DMS53 (cell line): Measurements from ENCODE around the gene PLA2G2D.
A peak's percentile ranks its signal among the peaks of the same experiment; 100 is the strongest.
"Not testable (repeated sequence)": the region's sequence is repeated elsewhere in the genome, so short reads cannot be mapped to it uniquely, and the experiment has no call there.

Source experiments
- DNase-seq: peaks from one replicate; lab custom pipeline; 2025; lab: John Stamatoyannopoulos, UW

Gene PLA2G2D

DNA sequence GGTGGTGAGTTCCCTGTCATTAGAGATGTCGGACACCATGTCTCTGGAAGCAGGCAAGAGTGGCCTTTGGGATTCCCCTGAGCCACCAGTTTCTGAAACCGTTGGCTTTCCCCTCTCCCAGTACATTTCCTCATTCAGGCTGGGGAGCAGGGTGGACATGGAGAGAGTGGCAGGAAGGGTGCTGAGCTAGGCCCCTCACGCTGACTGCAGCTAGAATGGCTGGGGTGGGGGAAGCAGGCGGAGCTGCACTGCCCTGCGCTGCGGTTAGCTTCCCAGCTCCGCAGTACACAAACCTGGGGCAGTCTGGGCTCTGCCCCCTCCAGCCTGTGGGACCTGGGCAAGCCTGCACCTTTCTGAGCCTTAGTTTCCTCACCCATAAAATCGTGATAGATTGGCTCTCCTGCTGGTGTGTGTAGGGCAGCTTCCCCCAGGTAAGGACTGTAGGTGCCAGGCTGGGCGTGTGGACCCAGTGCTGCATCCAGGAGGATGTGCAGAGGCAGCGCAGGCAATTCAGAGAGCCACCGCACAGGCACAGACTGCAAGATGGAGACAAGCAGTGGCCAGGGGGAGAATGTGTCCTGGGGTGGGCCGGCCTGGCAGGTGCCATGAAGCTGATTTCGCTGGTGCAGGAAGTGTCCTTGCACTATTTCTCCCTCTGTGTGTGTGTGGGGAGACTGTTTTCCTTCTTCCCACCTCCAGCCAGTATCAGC lies 22.8 kb upstream of the PLA2G2D start:
- DNase-seq: no peak

DNA sequence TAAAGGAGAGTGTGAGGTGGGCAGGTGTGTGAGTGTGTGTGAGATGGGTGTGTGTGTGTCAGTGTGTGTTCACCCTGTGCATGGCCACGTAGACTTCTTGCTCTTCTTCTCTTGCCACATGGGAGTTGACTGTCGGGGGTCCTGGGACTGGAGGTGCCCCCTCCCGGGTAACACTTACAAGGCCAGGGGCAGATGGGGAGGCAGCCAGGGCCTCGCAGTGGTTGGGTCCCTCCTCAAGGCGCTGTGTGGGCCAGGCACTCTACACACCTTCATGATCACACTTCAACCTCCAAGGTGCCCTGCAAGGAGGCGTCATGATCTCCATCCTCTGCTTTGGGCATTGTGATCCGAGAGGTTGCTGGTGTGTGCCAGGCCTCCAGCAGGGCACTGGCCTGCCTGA lies 22.1 kb upstream of the PLA2G2D start:
- no peak for DNase-seq

DNA sequence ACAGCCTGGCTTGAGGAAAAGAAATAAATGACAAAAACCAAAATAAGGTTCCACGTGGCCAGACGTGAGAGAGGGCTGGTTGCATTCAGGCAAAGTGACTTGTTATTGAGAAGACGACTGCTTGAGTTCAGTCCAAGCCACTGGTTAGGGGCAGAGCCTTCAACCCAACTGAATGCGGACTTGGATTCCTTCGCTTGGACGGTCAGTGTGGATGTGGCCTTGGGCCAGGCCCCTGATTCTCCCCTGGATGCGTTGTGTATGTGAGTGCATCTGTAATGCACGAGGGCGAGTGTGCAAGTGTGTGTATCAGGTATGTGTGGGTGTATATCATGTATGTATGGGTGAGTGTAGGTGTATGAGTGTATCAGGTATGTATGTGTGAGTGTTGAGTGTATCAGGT lies 21.7 kb upstream of the PLA2G2D start:
- DNase-seq: no peak

DNA sequence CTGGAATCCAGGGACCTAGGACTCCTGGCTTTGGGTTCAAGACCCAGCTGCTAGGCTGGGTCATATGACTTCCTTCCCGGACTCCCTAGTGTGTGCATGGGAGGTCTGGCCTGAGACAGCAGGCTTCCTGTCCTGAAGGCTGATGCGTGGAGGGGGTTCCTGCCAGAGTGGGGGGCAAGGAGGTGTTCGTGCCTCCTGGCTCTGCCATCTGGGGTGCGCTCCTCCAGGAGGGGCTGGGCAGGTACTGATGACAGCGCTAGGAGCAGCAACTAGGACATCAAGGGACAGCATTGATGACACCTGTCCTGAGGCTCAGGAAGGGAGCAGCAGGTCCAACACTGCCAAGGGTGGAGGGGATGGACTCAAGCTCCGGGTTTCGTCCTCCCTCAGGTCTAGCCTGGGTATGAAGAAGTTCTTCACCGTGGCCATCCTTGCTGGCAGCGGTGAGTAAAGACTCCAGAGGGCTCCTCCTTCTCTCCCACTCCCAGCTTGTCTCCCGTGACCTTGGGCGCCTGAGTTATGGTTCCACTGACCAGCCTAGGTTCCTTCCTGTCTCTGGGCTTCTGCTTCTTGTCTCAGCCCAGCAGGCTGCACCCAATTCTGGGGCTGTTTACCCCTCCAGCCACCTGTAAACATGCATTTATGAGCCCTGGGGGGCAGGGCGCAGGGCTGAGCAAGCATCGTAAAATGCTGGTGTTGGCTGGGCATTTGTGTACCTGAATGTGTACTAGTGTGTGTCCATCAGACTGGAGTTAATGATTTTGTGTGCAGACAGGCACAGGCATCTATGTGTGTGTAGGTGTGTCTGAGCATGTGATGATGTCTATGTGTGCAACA lies 20.7 kb upstream of the PLA2G2D start:
- DNase-seq: no peak

DNA sequence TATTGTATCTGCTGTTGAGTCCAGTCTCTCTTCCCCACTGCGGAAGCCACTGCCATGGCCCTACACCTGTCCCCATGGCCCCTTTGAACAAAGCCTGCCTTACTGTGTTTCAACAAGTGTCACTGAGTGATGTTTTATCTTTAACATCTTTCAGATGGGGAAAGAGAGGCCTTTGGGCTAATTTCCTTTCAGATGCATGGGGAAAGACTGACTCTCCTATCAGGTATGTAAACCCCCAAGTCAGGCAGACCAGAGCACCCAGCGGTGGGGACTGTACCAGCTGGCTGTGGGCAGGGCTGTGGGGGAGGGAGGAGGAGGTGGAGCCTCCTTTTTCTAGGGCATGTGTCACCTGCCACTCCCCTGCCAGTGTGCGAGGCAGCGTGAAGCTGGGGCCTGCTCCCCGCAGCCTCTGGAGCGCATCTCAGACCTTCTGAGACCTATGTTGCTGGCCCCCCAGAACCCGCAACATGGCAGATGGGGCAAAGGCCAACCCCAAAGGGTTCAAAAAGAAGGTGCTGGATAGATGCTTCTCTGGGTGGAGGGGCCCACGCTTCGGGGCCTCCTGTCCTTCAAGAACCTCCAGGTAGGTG lies 19.7 kb upstream of the PLA2G2D start, which contains the start of gene PLA2G2F:
Gene PLA2G2F (plus strand): TSS at position 363 of the 590 bp plus-strand sequence. CDS start 105 bp downstream, at position 468.
- DNase-seq: no peak

DNA sequence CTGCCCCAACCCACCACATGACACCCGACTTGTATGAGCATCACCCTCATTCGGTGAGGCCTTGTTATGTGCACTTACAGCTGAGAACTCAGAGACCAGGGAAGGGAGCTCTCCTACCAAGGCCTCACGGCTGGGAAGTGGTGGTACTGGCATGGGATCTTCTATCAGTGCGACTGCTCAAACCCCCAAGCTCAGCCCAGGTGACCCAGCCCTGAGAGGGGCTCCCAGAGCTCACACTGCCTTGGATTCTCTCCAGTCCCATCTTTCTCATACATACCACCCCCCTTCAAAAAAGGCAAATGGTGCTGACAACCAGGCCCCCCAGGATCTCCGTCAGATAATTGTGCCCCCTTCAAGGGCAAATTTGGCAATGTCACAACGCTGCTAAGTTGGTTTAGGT lies 19.0 kb upstream of the PLA2G2D start:
- no peak for DNase-seq

DNA sequence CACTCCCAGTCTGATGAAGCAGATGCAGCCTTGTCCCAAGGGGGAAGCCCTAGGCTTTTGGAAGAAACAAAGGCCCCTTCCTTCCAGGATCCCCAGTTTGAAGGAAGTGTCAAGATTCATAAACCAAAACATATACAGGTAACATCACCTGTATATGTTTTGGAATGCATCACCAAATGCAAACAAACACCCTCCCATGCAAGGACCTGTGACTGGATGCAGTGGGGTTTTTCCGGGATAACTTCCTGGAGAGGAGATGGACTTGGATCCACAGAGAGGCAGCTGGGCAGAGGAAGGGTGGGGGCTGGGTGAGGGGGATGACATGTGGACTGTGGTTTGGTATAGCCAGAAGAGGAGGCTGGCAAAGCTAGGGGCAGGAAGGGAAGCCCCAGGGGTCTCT lies 18.3 kb upstream of the PLA2G2D start:
- peak; percentile 72 for DNase-seq

DNA sequence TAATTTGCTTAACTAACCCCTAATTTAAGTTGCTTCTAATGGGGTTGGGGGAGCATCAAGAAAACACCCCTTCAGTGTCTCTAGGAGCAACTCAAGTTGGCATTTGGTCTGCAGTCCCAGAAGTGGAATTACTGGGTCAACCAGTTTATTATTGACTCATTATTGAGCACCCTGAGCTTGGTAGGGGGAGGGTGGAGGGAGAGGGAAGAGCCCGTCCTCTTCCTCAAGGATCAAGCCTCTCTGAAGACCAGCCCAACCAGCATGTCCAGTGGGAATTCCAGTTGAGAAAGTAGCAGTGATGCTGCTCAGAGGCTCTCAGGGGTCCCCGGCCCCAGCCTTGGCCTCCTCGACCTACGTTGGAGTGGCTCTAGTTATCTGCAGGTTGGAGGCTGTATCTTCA lies 17.7 kb upstream of the PLA2G2D start:
- DNase-seq: peak; percentile 80

DNA sequence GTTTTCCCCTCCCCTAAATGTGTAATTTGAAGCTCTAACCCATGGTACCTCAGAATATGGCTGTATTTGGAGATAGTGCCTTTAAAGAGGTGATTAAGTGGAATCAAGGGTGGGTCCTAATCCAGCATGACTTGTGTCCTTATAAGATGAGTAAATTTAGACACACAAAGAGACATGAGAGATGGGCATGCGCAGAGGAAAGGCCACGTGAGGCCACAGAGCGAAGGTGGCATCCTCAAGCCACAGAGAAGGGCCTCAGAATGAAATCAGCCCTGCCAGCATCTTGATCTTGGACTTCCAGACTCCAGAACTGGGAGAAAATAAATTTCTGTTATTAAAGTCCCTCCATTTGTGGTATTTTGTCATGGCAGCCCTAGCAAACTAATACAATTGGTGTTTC lies 16.9 kb upstream of the PLA2G2D start:
- DNase-seq: no peak

DNA sequence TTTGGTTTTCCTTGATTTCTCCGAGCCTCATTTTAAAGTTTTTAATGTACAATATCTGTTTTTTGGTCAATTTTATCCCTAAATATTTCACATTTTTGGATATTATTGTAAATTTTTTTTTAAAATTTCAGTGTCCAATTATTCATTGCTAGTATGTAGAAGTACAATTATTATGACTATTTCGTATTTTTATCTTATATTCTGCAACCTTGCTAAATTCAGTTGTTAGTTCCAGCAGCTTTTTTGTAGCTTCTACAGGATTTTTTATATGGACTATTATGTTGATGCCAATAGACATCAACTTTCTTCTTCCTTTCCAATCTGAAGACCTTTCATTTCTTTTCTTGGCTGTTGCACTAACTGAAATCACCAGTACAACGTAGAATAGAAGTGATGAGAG lies 15.7 kb upstream of the PLA2G2D start:
- DNase-seq: no peak

DNA sequence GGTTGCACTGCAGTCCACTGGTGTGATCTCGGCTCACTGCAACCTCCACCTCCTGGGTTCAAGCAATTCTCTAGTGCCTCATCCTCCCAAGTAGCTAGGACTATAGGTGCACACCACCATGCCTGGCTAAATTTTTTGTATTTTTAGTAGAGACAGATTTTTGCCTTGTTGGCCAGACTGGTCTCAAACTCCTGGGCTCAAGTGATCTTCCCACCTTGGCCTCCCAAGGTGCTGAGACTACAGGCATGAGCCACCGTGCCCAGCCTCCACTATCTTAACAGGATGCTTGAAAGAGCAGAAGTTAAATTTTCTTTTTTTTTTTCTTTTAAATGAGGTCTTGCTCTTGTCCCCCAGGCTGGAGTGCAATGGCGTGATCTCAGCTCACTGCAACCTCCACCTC lies 11.2 kb upstream of the PLA2G2D start:
- not testable (repeated sequence) for DNase-seq

DNA sequence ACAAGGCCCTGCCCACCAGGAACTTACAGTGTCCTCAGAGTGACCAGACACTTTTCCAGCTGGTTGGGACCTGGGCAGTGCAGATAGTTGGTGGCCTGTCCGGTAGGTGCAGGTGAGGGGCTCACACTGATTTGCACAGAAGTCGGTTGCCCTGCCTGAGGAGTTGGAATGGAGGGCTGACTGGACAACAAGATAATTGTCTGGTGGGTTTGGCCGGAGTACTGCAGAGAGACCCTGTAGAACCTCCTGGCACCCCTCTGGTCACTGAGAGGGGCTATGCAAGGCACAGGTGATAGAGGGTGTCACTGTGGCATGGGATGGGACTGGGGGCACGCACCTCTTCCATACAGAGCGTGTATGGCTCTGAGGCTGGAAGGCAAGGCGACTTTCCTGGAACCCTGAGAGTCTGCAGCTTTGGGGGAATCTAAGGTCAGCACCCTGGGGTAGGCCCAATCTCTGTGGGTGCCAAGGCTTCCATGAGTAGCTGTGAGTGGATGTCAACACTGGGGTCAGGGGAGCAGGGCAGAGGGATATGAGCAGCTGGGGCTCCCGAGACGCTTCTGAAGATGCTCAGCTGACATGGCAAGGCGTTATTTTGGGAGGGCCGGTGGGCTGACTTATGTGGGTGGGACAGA lies 7.6 kb upstream of the PLA2G2D start:
- no peak for DNase-seq

DNA sequence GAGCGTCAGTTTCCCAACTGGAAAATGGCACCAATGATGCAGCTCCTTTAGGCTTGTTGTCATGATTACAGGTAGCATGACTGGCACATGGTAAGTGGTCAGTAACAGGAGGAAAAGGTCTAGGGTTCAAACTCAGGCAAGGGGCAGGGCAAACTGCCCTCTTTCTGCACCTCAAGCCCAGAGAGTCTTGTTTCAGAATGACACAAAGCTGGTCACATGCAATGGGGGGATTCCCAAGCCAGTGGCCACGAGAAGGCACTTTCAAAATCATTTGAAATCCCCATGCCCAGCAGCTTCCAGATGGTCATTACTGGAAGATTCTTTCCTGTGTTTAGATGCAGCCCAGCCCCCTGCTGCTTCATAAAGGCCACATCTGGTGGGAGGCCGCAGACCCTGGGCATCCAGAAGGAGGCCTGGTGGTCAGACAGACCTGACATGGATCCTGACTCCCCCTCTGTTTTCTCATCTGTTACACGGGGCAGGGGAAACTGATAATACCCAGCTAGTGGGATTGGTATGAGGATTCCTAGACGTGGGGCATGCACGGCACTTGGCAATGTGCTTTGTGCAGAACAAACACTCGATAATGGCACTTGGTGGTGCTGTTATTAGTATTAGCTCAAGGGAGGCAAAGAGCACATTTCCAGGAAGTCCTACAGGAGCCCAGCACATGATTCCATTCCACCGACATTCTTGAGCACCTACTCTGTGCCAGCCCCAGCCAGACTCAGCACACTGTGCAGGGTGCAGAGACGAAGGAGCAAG lies 6.9 kb upstream of the PLA2G2D start:
- DNase-seq: peak; percentile 27

DNA sequence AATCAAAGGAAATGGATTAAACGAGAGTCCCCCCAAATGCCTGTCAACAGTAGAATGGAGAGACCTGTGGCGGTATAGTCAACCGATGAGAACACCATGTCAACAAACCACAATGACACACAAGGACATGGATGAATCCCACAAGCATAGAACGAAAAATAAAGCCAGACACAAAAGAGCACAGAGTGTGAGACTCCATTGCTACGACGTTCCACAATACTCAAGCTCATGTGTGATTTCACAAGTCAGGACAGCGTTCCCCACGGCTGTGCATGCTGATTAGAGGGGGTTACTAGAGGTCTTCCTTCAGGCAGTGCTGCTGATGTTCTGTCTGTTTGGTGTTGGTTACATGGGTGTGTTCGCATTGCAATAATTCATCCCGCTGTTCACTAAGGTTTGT lies 5.8 kb upstream of the PLA2G2D start:
- DNase-seq: no peak

DNA sequence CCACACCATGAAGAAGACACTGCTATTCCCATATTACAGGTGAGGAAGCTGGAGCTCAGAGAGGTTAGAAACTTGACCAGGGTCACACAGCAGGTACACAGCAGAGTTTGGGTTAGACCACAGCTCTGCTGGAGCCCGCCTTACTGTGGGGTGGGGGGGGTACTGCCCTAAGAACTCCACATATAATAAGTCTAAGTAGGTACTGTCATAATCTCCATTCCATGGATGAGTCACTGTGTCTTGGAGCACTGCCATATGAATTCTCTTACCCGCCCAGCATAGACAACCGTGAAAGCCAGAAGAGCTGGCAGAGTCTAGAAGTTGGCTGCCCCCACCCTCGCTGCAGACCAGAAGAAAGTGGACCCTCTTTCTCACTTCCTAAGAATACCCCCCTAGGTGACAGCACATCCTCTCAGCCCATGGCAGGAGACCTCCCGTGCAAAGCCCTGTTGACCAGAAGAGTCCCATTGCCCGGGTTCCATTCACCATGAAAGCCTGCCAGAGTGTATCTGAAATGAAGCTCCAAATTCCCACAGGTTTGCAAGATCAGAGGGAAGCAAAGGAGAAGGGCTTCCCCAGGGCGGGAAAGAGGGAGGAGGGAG lies 5.2 kb upstream of the PLA2G2D start:
- peak; percentile 65 for DNase-seq

DNA sequence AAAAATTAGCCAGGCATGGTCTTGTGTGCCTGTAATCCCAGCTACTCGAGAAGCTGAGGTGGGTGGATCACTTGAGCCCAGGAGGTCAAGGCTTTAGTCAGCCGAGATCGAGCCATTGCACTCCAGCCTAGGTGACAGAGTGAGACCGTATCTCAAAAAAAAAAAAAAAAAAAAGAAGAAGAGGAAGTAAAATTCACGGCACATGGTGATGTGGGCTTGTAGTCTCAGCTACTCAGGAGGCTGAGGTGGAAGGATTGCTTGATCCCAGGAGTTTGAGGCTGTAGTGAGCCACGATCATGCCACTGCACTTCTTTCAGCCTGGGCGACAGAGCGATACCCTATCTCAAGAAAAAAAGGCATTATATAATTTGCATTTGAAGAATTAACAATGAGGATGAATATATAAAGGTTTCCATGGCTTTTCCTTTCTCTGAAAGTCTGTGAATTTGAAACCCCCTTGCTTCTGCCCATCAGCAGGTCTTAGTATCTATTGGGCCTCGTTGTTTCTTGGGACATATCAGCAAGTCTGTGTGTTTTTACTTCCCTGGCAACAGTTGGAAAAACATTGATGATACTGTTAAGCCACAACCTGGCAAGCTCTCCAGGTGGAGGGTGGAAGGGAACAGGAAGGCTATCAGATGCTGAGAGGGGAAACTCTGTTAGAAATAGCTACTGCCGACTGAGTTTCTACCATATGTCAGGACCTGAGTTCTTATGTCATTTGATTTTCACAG lies 4.6 kb upstream of the PLA2G2D start:
- peak; percentile 49 for DNase-seq

DNA sequence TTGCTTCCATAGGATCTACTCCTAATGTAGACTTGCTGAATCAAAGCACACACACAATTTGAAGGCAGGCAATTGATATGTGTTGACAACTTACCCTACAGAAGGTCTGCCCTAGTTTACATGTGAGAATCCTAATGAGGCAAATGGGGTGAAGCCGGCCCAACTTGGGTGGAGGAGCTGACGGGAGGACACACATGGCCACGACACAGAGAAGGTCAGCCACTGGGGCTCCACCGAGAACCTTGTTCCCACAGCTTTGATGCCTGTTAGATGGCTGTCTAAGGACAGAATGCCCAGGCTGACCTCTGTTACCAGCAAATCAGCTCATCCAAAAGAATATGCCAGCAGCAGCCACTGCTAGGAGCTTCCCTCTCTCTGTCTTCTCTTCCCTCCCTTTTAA lies 1.5 kb upstream of the PLA2G2D start:
- DNase-seq: no peak

DNA sequence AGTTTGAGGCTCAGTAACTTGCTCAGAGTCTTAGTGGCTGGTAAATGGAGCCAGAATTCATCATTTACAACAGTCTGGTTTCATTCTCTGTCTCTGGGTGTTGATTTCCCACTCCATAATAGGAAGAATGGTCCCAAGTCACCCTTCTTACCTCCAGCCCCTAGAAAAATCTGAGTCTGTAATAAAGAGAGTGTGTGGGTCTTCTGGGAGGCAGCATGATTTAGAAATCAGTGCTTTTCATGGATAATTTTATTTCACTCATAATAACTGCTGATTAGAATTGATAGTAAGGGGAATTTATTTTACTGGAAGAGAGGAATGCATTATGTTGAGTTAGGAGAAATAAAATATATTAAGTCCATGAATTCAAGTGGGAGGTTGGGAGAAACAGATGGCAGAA lies 2.1 kb downstream of the PLA2G2D start:
- no peak for DNase-seq

DNA sequence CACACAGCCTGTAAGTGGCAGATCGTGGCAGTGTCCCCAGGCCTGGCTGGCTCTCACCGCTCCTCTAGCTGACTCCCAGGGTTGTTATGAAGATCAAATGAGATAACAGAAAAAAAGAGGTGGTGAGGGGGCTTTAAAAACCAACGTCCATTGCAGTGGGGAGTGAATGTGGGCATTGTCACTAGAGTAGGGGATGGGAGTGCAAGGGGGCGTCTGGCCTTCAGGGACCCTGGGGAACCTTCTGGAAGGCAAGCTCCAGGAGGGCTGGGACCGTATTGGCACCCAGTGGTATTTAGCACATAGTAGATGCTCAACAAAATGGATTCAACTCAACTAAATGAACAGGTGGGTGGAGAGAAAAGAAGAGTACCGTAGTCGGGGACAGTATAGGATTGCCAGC lies 3.4 kb downstream of the PLA2G2D start:
- DNase-seq: no peak

DNA sequence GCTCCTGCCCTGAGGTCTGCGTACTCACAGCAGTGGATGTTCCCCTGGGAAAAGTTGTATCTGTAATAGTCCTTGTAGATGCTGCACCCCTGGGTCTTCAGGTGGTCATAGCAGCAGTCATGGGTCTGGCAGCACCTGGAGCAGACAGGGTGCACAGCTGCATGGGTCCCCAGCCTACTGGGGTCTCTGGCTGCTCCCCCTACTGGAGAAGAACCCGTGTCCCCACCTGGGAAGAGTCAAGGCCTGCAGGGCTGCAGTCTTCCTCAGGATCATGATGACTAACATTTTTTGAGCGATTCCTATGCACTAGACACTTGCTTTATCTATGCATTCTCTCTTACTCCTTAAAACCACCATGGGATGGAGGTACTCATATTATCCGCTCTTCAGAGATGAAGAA lies 3.9 kb downstream of the PLA2G2D start:
- DNase-seq: no peak
